ENCODE measurements around the gene MISP.

DNA sequence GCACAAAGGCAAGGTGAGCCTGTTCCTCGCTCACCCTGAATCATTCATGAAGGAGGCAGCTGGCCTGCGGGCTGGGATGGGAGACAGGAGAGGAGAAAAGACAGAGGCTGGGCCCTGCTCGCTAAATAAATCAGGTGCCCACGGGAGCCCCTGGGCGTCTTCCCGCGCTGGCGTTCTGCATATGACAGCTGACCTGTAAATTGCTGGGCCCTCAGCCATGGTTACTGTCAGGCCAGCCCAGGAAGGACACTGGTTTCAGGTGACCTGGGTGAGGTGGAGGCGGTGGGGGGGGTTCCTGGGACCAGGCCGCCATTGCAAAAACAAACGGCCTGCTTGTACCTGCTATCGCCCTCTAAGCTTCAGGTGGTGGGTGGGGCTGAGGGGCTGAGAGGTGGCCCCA is 42.9 kb downstream of the MISP start:
- TF ChIP-seq, protein P1, sequence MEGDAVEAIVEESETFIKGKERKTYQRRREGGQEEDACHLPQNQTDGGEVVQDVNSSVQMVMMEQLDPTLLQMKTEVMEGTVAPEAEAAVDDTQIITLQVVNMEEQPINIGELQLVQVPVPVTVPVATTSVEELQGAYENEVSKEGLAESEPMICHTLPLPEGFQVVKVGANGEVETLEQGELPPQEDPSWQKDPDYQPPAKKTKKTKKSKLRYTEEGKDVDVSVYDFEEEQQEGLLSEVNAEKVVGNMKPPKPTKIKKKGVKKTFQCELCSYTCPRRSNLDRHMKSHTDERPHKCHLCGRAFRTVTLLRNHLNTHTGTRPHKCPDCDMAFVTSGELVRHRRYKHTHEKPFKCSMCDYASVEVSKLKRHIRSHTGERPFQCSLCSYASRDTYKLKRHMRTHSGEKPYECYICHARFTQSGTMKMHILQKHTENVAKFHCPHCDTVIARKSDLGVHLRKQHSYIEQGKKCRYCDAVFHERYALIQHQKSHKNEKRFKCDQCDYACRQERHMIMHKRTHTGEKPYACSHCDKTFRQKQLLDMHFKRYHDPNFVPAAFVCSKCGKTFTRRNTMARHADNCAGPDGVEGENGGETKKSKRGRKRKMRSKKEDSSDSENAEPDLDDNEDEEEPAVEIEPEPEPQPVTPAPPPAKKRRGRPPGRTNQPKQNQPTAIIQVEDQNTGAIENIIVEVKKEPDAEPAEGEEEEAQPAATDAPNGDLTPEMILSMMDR (IDR thresholded peaks at IDR 0.05; ENCODE audit: insufficient read depth, low read length) = no peak
- TF ChIP-seq POLR2AphosphoS5 (IDR thresholded peaks at IDR 0.05; ENCODE audit: low read depth) (no peak), GABPA (IDR thresholded peaks at IDR 0.05; ENCODE audit: low read depth) (no peak)
